Stimulated activated CD4-positive, alpha-beta T cell treated with anti-CD3 and anti-CD28 coated beads, Interleukin-15, amount 100 ng/mL, for 24 hours (primary cell): Measurements from ENCODE around the gene FAM177A1.
"Not testable (repeated sequence)": the region's sequence is repeated elsewhere in the genome, so short reads cannot be mapped to it uniquely, and the experiment has no call there.

Experiments used
- DNase-seq: peaks from one replicate; pipeline ENCODE4 v3.0.0-alpha.2; 2020

Gene FAM177A1

DNA sequence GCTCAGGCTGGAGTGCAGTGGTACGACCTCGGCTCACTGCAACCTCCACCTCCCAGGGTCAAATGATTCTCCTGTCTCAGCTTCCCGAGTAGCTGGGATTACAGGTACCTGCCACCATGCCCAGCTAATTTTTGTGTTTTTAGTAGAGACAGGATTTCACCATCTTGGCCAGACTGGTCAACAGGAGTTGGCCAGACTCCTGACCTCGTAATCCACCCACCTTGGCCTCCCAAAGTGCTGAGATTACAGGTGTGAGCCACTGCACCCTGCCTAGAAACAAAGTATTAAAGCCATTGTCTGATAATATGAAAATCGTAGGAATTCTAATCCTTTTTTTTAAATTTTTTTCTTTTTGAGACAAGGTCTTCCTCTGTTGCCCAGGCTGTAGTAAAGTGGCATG lies 19.7 kb downstream of the FAM177A1 start:
- not testable (repeated sequence) for DNase-seq

GRCh38 chr14:35068238-35069012 lies 22.4 kb downstream of the FAM177A1 start:
- no peak for DNase-seq

DNA sequence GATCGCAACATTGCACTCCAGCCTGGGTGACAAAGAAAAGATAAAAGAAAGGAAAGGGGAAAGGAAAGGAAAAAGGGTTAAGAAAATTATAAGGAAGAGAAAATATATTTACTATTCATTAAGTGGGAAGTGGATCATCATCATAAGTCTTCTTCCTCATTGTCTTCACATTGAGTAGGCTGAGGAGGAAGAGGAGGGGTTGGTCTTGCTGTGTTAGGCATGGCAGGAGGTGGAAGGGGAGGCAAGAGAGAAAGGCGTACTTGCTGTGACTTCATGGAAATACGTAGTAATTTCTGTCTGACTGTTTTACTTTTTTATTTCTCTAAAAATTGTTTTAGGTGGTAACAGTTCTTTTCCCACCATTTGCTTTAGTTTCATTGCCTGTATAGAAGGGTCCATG lies 26.2 kb downstream of the FAM177A1 start:
- DNase-seq: no peak

- DNase-seq: no peak
Observed at GRCh38 chr14:35073486-35073885, 27.4 kb downstream of the FAM177A1 start.

GRCh38 chr14:35078082-35078481 lies 32.0 kb downstream of the FAM177A1 start:
- DNase-seq: no peak

GRCh38 chr14:35079742-35080141 lies 33.7 kb downstream of the FAM177A1 start:
- no peak for DNase-seq

GRCh38 chr14:35083530-35084150 lies 37.6 kb downstream of the FAM177A1 start:
- DNase-seq: no peak

DNA sequence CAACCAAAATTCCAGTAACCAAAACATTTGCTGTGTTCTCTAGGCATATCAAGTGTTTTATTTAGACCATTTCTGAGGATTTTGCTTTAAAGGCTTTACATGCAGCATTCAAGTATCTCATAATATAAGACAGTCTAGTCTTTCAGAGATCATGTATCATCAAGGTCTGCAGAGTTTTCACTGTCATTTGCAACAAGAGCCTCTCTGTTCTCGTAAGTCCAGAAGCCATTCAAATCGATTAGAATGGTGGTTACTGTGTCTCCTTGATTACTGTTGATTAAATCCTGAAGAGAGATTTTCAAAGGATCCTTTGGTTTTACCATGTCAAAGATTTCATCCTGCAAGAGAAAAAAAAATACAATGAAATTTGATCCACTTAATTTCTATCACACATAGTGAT lies 39.4 kb downstream of the FAM177A1 start:
- DNase-seq: no peak

GRCh38 chr14:35088514-35088913 lies 42.4 kb downstream of the FAM177A1 start:
- no peak for DNase-seq

GRCh38 chr14:35094645-35095044 lies 48.6 kb downstream of the FAM177A1 start:
- not testable (repeated sequence) for DNase-seq

DNA sequence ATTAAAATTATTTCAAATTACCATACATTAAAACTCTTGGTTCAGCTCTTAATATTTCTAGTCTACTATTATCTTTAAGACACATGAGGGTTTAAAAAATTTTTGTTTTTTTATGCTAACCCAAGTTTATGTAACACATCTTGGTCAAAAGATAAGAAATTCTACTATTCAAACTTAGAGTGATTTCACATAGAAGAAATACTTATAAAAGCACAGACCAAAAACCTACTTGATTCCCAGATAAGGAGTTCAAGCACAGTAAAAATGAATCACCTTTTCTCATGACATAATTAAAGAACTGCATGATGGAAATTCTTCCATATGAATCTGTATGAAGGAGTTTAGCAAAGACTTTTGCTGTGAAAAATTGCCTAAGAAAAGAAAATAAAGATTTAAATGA lies 61.8 kb downstream of the FAM177A1 start:
- no peak for DNase-seq

GRCh38 chr14:35112641-35113040 lies 66.6 kb downstream of the FAM177A1 start:
- no peak for DNase-seq

DNA sequence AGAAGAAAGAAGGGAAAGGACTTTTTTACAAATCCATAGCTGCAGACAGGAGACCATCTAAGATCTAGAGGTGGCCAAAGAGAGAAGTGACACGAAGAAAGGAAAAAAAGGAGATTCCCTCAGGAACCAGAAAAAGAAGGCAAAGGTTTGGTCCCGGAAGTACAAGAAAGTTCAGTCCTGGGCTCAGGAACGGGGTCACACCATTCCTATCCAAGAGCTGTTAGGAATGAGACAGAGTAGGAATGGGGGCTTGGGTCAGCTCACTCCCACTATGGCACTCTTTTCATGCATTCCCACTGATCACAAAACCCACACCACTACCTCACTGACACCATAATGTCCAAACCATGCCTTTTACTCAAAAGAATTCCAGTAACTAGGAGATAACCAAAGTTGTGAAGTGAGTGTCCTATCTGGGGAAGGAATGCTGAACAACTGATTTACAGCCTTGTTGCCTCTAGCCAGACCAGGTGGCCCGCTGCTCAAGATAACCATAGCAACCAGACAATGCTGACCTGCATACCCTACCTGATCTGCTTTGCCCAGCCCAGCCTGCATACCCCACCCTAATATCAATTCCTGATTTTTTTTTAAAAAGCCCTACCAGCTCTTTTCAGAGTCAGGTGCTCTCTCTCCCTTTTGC lies 67.4 kb downstream of the FAM177A1 start:
- no peak for DNase-seq

DNA sequence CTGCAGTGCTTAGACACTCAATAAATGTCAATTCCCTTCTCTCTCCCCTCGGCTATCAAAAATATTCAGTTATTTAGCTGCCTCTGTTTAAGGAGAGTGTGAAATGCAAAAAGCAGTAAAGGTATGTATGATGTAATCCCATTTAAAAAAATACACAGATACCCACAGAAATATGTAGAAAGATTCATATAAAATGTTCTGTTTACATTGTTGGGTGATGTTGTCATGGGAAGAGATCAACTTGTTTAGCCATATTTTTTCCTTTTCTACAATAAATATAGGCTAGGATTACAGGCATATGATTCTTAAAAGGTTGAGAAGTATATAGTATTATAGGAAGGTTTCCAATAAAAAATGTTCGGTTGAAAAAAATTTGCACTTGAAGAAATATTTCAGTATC lies 68.0 kb downstream of the FAM177A1 start:
- DNase-seq: no peak

DNA sequence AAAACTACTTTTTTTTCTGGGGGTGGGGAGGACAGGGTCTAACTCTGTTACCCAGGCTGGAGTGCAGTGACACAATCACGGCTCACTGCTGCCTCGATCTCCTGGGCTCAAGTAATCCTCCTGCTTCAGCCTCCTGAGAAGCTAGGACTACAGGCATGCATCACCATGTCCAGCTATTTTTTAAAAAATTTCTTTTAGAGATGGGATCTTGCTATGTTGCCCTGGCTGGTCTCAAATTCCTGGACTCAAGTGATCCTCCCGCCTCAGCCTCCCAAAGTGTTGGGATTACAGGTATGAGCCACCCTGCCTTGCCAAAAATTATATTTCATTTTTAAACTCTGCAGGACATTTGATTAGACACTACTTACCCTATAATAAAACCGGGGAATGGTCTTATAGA lies 70.2 kb downstream of the FAM177A1 start:
- no peak for DNase-seq

DNA sequence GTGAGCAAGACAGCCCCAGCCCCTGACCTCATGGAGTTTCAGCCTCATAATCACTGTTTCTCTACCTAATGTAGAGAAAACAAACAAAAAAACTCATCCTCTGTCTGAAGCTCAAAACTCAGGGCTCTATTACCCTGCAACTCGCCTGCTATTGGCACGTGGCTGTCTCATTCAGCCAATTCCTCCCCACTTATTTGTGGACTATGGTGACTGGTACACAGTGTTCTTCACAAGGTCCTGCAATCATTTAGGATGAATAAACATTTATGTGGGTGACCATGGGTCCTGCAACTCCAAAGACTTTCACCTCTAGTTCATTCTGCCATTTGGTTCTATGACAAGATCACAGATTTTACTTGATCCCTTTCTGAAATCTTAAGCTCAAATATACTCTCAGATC lies 71.0 kb downstream of the FAM177A1 start:
- no peak for DNase-seq

- DNase-seq: peak; percentile 17
Observed at GRCh38 chr14:35121026-35121886, 75.2 kb downstream of the FAM177A1 start.

- peak; percentile 89 for DNase-seq
Observed at GRCh38 chr14:35121887-35122695, 76.0 kb downstream of the FAM177A1 start, which contains the start of the genes PPP2R3C and PRORP. Gene PPP2R3C, minus strand, starts transcription at chr14:35121990. Its CDS starts 31 bp downstream, at chr14:35121959. Gene PRORP, plus strand, starts transcription at chr14:35122552. Its CDS starts 694 bp downstream, at chr14:35123246.

- DNase-seq: peak; percentile 22
Observed at GRCh38 chr14:35122696-35123387, 76.8 kb downstream of the FAM177A1 start.

GRCh38 chr14:35123388-35123703 lies 77.3 kb downstream of the FAM177A1 start:
- no peak for DNase-seq

- DNase-seq: no peak
Observed at GRCh38 chr14:35124127-35124526, 78.1 kb downstream of the FAM177A1 start.
